Neural cell (in vitro differentiated cells): ENCODE data around the gene ACE. TPM values are rescaled to one million over a fixed set of nuclear protein-coding genes. Genes with fewer than 3 reads are reported as not detected.

ENCODE experiments used
- H2AFZ ChIP-seq: fragments of 200-600, 300-800 bp; sonication (generic), shearing (Covaris generic); 2 replicates; pipeline ENCODE4 v1.6.0; 2014; ENCODE audit warnings: low read depth, mild to moderate bottlenecking, antibody characterized with exemption, low read length, moderate library complexity
- H3F3A ChIP-seq: fragments of 200-600 bp; shearing (Covaris generic); 2 replicates; pipeline ENCODE4 v1.6.1; 2016; ENCODE audit warnings: mild to moderate bottlenecking, moderate library complexity, mixed read lengths, antibody characterized with exemption, low read length; ENCODE audit not compliant: insufficient read depth, poor library complexity, severe bottlenecking
- H3K27ac ChIP-seq: fragments of 200-600, 300-800 bp; sonication (generic), shearing (Covaris generic); 2 replicates; pipeline ENCODE4 v1.5.1; 2014; ENCODE audit warnings: mild to moderate bottlenecking, low read length, moderate library complexity
- H3K27me3 ChIP-seq: fragments of 300-800, 200-600 bp; sonication (generic), shearing (Covaris generic); 2 replicates; pipeline ENCODE4 v1.6.0; 2014; ENCODE audit warnings: mild to moderate bottlenecking, low read depth, low read length, moderate library complexity; ENCODE audit not compliant: insufficient read depth
- H3K36me3 ChIP-seq: fragments of 300-800, 200-600 bp; sonication (generic), shearing (Covaris generic); 2 replicates; pipeline ENCODE4 v1.5.1; 2014; ENCODE audit warnings: mild to moderate bottlenecking, antibody characterized with exemption, low read length, moderate library complexity; ENCODE audit not compliant: insufficient read depth
- H3K4me2 ChIP-seq: fragments of 300-800, 200-600 bp; sonication (generic), shearing (Covaris generic); 2 replicates; pipeline ENCODE4 v1.6.0; 2014; ENCODE audit warnings: mild to moderate bottlenecking, low read length
- H3K4me3 ChIP-seq: fragments of 300-800, 200-600 bp; sonication (generic), shearing (Covaris generic); 2 replicates; pipeline ENCODE4 v1.5.1; 2014; ENCODE audit warnings: mild to moderate bottlenecking, low read length, moderate library complexity
- H3K79me2 ChIP-seq: fragments of 200-600 bp; shearing (Covaris generic); replicated peaks from 2 replicates; pipeline ENCODE4 v1.6.0; 2014; ENCODE audit warnings: mild to moderate bottlenecking, low read length, moderate library complexity; ENCODE audit not compliant: insufficient read depth
- H3K9ac ChIP-seq: fragments of 300-800, 200-600 bp; sonication (generic), shearing (Covaris generic); 2 replicates; pipeline ENCODE4 v1.6.1; 2016; ENCODE audit warnings: mild to moderate bottlenecking, low read length, mixed read lengths
- H3K9me2 ChIP-seq: fragments of 200-600 bp; shearing (Covaris generic); 2 replicates; pipeline ENCODE4 v1.6.1; 2016; ENCODE audit warnings: mild to moderate bottlenecking, low read length, mixed read lengths; ENCODE audit not compliant: insufficient read depth
- H3K9me3 ChIP-seq: fragments of 200-600, 300-800 bp; sonication (generic), shearing (Covaris generic); 2 replicates; pipeline ENCODE4 v1.6.1; 2016; ENCODE audit warnings: mild to moderate bottlenecking, mixed run types, low read length, moderate library complexity, mixed read lengths
- H4K20me1 ChIP-seq: fragments of 200-600 bp; shearing (Covaris generic); 2 replicates; pipeline ENCODE4 v1.6.1; 2016; ENCODE audit warnings: mild to moderate bottlenecking, mixed run types; ENCODE audit not compliant: insufficient read depth
- CTCF ChIP-seq: fragments of 450-650 bp; IDR thresholded peaks from 2 replicates; pipeline ENCODE4 v1.5.1; 2014; ENCODE audit warnings: antibody characterized with exemption, mild to moderate bottlenecking, moderate library complexity; ENCODE audit not compliant: poor library complexity, severe bottlenecking
- EP300 ChIP-seq: fragments of 450-650 bp; conservative IDR thresholded peaks from 2 replicates; pipeline ENCODE4 v1.6.1; 2014; ENCODE audit warnings: antibody characterized with exemption, mild to moderate bottlenecking, moderate library complexity; ENCODE audit not compliant: poor library complexity, severe bottlenecking
- EZH2 ChIP-seq: fragments of 200-600, 300-800 bp; shearing (Covaris generic), sonication (generic); IDR thresholded peaks from 2 replicates; pipeline ENCODE4 v1.6.1; 2014; ENCODE audit warnings: antibody characterized with exemption, low read length, borderline replicate concordance, mild to moderate bottlenecking; ENCODE audit not compliant: insufficient read depth, poor library complexity, severe bottlenecking
- MXI1 ChIP-seq: fragments of 450-650 bp; conservative IDR thresholded peaks from 2 replicates; pipeline ENCODE4 v1.6.1; 2014; ENCODE audit warnings: antibody characterized with exemption, mild to moderate bottlenecking; ENCODE audit not compliant: poor library complexity, severe bottlenecking
- POLR2AphosphoS5 ChIP-seq: IDR thresholded peaks from 2 replicates; pipeline ENCODE4 v1.6.1; 2012
- RAD21 ChIP-seq: fragments of 450-650 bp; conservative IDR thresholded peaks from 2 replicates; pipeline ENCODE4 v1.6.1; 2014; ENCODE audit warnings: antibody characterized with exemption, mild to moderate bottlenecking, moderate library complexity
- REST ChIP-seq: IDR thresholded peaks from 2 replicates; pipeline ENCODE4 v1.6.1; 2012; ENCODE audit warnings: borderline replicate concordance
- SMC3 ChIP-seq: fragments of 450-650 bp; conservative IDR thresholded peaks from 2 replicates; pipeline ENCODE4 v1.6.1; 2014; ENCODE audit warnings: antibody characterized with exemption, mild to moderate bottlenecking, moderate library complexity; ENCODE audit not compliant: poor library complexity
- TAF1 ChIP-seq: IDR thresholded peaks from 2 replicates; pipeline ENCODE4 v1.6.1; 2012; ENCODE audit warnings: low read depth
- polyA plus RNA-seq: library from polyadenylated mRNA; depleted of rRNA; stranded (reverse); fragments of >200 nt; gene quantifications from 2 replicates; pipeline ENCODE4 v1.2.3, GENCODE V29; 2014

Gene ACE
- polyA plus RNA-seq, 1 donor from 2014 or later, result 1.5 TPM

- no peak for TF ChIP-seq POLR2AphosphoS5
- H3K9me3 ChIP-seq, result no peaks in the 10 kb centered on the region
- H2AFZ ChIP-seq, result no peak overlapping the region
- H3K27ac ChIP-seq, result no peak overlapping the region
- H3K9me2 ChIP-seq, result no peaks in the 10 kb centered on the region
- H3F3A ChIP-seq, result no peaks in the 10 kb centered on the region
- H3K79me2 ChIP-seq, result no peaks in the 10 kb centered on the region
- no peak overlapping the region for H3K9ac ChIP-seq
- H3K36me3 ChIP-seq, result no peaks in the 10 kb centered on the region
- H3K4me2 ChIP-seq, result no peak overlapping the region
- peaks cover 18% of the 10 kb centered on the region for H3K27me3 ChIP-seq
- no peak overlapping the region for H3K4me3 ChIP-seq
- H4K20me1 ChIP-seq, result no peaks in the 10 kb centered on the region
These were observed 56.7 kb downstream of the ACE start for GRCh38 chr17:63533433-63534077.

GRCh38 chr17:63534078-63534570, 57.3 kb downstream of the ACE start:
- Histone ChIP-seq H4K20me1 (no peaks in the 10 kb centered on the region), H2AFZ (no peak overlapping the region), H3K4me3 (no peak overlapping the region), H3K9me2 (no peaks in the 10 kb centered on the region), H3K27me3 (peaks cover 23% of the 10 kb centered on the region), H3K36me3 (no peaks in the 10 kb centered on the region), H3K9ac (no peak overlapping the region), H3K27ac (no peak overlapping the region), H3K4me2 (no peak overlapping the region), H3K9me3 (no peaks in the 10 kb centered on the region), H3K79me2 (no peaks in the 10 kb centered on the region), H3F3A (no peaks in the 10 kb centered on the region)
- TF ChIP-seq TAF1 (no peak), POLR2AphosphoS5 (no peak), EZH2 (no peak), CTCF (no peak), RAD21 (no peak), REST (no peak), EP300 (no peak)

- H4K20me1 ChIP-seq, result no peaks in the 10 kb centered on the region
- no peaks in the 10 kb centered on the region for H3K79me2 ChIP-seq
- no peak overlapping the region for H2AFZ ChIP-seq
- H3K9me2 ChIP-seq, result no peaks in the 10 kb centered on the region
- H3K27ac ChIP-seq, result no peak overlapping the region
- H3K4me3 ChIP-seq, result no peak overlapping the region
- no peak overlapping the region for H3K4me2 ChIP-seq
- H3K9me3 ChIP-seq, result no peaks in the 10 kb centered on the region
- no peak overlapping the region for H3K9ac ChIP-seq
- TF ChIP-seq SMC3, result no peak
- no peak for TF ChIP-seq CTCF
- no peak for TF ChIP-seq EP300
- no peak for TF ChIP-seq RAD21
- no peak for TF ChIP-seq REST
- TF ChIP-seq EZH2, result no peak
- no peak for TF ChIP-seq POLR2AphosphoS5
- TF ChIP-seq MXI1, result no peak
- TF ChIP-seq TAF1, result no peak
- H3F3A ChIP-seq, result no peaks in the 10 kb centered on the region
- H3K27me3 ChIP-seq, result peaks cover 31% of the 10 kb centered on the region
- H3K36me3 ChIP-seq, result no peaks in the 10 kb centered on the region
These were observed 58.1 kb downstream of the ACE start for GRCh38 chr17:63534816-63535455.
